Measurements from ENCODE around the gene CIRBP. TPM values are rescaled to one million over a fixed set of nuclear protein-coding genes. Genes with fewer than 3 reads are reported as not detected.
A peak's percentile ranks its signal among the peaks of the same experiment; 100 is the strongest.

The CIRBP gene
- polyA plus RNA-seq, 12 donors: 391 to 559 (median 467) TPM

DNA sequence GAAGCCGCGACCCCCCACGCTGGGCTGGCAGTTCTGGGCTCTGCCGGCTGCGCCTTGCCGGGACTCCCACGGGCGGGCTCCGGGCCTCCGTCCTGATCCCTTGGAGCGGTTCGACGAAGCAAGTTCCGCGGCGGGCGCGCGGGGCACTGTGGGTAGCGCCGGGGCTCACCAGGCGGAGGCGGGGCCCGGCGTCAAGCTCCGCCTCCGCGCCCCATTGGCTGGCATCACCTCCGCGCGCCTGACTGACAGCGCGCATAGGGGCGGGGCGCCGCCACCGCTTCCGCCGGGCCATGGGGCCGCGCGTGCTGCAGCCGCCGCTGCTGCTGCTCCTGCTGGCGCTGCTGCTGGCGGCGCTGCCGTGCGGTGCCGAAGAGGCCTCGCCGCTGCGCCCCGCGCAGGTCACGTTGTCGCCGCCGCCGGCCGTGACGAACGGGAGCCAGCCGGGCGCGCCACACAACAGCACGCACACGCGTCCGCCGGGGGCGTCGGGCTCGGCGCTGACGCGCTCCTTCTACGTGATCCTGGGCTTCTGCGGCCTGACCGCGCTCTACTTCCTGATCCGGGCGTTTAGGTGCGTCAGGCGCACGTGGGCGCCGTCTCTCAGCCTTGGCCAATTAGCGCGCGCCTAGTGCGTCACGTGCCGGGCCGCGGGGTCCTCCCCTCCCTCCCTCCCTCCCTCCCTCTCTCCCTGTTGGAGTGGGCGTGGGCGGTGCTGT is 6.3 kb downstream of the CIRBP start, which contains the start of gene FAM174C:
Gene FAM174C, plus strand, starts transcription at position 271 of the 716 bp plus-strand sequence. Its CDS starts 20 bp downstream, at position 291.
- peak; percentile 95 for DNase-seq

DNA sequence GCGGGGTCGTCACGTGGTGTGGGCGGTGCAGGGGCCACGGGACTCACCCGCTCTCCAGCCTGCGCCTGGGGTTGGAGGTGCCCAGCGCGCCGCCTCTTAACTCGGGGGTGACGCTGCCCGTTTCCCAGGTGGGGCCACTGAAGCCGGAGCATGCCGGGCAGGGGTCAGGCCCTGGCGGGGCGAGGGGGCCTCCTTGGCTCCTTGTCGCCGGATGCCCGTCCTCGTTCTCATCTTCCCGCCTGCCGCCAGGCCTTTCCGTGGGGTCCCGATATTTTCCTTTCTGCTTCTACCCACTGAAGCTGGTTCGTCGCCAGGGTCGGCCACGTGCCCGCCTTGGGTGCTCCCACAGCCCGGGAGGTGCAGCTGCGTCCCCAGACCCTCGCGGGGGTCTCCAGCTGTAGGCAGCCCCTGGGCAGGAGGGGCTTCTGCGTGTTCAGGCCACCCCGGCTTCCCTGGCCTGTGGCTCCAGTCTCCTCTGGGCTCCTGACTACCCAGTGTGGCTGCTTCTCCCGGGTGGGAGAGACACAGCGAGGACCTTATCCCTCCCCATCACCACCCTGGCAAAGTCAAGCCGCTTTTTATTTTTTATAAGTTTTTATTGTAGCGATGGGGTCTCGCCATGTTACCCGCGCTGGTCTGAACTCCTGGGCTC is 7.0 kb downstream of the CIRBP start:
- no peak for DNase-seq

DNA sequence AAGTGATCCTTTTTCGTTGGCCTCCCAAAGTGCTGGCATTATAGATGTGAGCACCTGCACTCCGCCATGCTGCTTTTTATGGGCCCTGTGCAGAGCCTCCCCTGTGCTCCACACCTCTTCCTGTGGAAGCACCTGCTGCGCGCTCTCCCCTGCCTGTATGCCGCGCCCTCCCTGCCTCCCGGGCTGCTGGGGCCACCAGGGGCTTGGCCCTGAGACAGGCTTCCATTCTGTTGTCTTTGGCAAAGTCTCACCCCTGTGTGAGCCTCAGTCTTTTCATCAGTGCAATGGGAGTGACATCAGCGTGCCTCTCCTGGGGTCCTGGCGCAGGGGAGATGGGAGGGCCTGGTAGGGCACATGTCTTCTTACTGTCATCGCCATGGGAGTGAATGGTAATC is 7.5 kb downstream of the CIRBP start:
- no peak for DNase-seq

DNA sequence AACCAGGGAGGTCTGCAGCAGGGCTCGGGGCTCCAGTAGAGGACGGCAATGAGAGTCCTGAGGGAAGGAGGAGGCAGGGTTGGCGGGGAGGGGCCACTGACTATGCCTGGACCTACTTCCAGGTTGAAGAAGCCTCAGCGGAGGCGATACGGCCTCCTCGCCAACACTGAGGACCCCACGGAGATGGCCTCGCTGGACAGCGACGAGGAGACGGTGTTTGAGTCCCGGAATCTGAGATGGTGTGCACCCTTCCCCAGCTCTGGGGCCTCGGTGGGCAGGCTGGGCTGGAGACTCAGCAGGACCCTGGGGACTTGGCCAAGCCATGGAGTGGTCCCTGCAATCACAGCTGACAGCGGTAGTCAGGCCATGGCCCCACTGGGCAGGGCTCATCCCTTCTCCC is 7.9 kb downstream of the CIRBP start:
- DNase-seq: no peak

DNA sequence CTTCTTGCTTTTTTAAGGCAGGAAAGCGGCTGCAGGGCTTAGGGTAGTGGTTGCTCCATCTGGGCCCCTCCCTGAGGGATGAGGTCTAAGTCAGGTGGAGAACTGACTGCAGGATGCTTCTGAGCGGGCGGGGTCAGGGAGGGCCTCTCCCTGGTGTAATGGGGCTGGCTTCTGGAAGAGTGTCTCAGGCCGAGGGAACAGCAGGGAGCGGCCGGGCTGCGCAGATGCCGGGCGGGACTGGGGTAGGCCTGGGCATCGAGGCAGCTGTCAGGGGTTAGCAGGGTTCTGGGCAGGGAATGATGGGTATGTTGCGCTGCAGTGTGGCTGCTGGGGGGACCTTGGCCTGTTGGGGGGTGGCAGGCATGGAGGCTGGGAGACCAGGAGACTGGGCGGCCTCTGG is 8.9 kb downstream of the CIRBP start:
- DNase-seq: no peak

DNA sequence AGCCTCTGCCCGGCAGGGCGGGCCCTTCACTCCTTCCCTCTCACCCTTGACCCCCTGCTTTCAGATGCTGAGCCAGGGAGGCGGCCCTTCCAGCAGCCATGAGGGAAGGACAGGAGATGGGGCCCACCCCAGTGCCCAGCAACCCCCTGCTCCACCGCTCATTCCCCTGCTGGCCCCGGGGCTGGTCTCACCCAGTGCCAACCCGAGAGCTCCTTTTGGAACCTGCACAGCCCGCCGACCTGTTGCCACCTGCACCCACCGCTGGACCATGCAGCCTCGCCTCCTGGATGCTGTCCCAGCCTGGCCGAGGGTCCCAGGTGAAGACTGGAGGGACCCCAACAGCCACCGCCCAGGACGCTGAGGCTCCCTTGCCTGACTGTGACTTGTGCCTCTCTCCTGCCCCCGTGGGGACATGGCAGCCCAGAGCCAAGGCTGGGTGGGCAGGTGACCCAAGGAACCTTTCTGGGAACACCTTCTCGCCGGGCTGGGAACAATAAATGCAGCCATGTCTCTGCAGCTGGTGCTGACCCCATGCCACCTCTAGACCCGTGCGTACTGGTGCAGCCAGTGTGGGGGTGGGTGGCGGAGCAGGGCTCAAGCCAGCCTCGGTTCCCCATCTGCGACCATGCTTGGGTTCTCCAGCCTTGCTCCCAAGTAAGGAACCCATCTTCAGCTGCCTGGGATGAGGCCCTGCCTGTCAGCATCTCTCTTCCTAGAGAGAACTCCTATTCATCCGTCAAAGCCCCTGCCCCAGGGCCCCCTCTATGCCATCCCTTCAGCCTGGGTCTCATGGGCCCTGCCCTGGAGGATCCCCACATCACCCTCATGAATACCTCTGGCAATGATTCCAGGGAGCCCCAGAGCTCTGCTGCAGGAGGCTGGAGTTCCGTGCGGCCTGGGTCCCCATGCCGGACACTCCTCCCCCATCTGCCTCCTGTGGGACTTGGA is 9.9 kb downstream of the CIRBP start:
- DNase-seq: no peak

DNA sequence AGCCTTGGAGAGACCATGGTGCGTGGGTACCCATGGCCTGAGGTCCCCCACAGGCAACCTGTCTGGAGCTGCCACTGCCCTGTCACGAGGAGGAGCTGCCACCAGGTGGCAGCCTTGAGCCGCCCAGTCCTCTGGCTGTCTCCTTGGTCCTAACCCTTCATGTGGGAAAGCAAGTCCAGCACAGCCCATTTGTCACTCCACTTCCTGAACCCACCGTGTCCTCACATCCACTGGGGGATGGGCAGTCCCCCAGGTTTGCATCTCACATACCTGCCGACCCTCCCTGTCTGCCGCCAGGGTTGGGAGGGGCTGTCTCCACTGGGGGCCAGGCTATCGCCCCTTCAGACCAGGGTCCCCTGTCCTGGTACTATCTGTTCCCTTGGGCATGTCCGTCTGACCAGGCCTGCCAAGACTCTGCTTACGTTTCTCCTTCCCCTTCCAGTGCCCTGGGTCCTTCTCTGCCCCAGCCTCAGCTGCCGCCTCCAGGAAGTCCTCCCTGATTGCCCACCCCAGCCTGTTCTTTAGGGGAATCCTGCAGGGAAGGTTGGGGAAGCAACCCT is 10.7 kb downstream of the CIRBP start:
- peak; percentile 92 for DNase-seq

DNA sequence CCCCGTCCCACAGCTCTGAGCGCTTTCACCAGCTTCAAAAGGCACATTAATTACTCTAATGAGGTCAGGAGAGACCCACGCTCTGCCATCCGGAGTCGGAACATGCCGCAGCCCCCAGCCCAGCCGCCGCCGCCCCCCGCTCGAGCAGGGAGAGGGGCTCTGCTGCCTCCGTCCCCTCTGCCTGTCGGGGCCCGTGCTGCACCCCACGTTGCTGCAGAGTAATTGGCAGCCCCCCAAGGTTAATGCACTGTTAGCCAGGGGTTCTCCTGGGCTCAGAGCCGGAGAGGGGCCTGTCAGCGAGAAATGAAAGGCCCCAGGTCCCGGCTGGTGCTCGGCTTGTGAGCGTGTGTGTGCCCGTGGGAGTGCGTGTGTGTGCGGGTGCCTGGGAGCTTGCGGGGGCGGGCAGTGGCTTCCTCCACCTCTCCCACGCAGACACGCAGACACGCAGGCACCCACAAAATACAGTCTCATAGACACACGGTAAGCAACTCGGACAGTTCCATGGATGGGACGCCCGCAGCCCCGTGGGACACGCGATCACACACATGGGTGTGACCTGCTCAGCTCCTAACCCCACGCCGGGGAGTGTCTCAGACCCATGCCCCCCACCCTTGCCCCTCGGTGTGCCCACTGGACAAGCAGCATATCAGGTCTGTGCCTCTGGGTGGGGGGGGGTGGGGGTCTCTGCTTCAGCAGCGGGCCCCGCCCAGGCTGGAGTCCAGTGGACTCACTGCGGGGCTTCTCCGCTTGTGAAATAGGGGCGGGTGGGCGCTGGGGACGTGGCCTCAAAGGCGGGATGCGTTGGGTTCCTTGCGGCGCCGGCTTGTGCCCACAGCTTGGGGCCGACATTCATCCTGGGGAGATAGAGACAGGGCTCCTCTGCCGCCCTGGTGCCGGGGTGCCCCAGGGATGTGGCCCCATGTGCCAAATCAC is 11.8 kb downstream of the CIRBP start:
- no peak for DNase-seq

DNA sequence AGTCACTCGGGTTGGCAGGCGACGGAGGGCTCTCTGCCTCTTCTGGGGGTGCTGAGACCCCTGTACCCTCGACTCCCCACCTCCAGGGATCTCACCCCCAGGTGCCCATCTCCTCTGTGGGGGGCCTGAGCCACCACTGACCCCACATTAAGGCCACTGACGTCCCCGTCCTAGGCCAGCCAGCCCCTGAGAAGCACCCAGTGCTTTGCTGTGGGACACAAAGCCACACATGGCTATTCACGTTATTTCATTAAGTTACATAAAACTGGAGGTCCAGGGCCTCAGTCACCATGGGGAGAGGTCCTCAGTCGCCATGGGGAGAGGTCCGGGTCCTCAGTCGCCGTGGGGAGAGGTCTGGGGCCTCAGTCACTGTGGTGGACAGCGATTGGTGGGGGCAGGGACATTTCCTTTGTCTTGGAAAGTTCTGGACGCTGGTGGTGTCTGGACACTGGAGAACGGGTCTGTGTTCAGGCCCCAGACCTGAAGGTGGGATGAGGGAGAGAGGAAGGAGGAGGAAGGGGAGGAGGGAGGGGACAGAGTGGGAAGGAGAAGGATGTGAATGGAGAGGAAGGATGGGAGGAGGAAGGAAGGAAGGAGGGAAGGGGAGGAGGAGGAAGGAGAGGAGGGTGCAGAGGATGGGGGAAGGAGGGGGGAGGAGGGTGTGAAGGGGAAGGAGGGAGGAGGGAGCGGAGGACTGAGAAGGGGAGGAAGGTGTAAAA is 12.6 kb downstream of the CIRBP start:
- no peak for DNase-seq

DNA sequence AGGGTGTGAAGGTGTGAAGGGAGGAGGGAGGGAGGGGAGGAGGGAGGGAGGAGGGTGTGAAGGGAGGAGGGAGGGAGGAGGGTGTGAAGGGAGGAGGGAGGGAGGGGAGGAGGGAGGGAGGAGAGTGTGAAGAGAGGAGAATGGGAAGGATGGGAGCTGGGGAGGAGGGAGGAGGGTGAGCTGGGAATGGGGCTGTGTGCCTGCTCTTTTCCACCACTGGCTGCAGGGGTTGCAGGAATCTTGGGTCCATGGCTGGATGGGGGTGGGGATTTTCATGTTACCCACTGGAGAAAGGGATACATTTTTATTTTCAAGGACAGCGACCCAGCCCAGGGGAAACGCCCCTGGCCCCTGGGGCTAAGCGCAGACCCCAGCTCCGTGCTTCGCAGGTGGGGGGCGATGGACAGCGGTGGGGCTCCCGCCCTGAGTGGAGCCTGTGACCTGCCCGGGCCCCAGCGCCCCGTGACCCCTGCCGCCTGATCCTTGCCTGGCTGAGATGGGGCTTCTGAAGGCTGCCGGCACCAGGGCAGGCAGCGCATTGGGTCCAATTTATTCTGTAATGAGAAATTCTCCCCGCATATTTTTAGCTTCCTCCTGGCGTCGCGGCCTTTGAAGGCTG is 13.6 kb downstream of the CIRBP start:
- DNase-seq: no peak

DNA sequence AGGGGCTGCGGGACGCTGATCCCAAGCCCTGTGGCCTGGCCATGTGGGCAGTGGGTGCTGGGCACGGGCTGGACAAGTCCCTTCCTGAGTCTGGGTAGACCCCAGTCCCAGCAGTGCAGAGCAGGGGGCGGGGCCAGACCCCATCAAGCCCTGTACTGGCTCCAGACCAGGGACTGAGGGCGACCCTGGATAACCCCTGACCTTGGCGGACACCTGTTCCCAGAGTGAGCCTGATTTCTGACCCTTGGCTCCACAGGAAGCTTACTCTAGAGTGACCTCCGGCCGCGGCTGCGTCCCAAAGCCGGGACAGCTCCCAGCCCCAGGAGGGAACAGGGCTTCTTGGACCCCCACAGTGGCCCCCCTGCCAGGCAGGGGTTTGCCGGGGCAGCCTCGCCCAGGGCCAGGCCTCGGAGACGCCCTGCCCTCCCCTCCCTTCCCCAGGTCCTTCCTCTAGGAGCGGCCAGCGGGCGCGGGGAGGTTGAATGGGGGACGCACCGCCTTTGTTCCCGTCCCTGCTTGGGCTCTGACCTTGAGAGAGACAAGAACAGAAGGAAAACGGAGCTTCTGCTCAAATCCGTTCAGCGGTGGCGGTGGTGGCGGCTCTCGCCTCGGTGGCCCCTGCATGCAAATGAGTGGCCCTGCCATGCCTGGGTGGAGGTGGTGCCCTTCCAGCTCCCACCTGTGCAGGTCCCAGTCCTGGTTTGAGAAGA is 14.2 kb downstream of the CIRBP start:
- no peak for DNase-seq

DNA sequence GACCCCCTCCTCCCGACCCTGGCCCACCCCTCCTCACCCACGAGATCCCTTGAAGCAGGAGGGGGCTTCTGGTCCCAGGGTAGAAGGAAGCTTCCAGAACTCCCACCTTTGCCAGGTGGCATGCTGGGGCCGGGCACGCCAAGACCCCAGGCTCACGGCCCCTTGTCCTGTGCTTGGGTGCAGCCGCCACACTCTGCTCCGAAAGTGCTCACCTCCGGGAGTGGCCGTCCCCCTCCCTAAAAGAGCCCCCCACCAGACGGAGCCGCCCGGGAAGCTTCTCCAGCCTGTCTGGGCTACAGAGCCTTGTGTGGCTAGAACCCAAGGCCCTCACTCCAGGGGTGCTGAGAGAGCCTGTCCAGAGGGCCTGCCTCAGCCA is 14.8 kb downstream of the CIRBP start:
- no peak for DNase-seq

DNA sequence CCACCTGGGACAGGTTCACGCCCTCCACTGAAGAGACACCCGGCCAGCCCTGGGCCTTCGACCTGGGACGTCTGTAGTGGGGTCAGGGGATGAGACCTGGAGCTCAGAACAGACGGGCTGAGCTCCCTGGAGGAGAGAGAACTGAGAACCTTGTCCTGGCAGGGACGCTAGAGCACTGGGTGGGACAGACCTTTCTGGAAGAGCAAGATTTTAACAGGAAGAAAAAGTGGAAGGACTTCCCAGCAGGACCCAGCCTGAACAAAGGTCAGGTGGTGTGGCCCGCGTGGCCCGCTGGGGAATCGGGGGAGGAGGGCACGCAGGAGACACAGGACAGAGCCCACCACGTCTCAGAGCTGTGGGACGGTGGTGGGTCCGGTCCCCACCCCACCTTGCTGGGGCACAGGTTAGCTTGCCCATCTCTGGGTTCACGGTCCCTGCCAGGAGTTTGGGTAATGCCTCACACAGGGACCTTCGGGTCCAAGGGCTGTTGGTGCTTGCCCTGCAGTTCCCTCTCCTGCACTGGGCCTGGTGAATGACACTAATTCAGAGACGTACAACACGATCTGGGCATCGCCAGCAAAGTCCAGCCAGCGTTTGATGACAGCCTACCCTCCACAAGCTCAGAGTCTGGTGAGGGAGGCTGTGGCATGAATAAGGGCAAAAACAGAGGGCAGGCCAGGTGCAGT is 15.3 kb downstream of the CIRBP start:
- DNase-seq: no peak

DNA sequence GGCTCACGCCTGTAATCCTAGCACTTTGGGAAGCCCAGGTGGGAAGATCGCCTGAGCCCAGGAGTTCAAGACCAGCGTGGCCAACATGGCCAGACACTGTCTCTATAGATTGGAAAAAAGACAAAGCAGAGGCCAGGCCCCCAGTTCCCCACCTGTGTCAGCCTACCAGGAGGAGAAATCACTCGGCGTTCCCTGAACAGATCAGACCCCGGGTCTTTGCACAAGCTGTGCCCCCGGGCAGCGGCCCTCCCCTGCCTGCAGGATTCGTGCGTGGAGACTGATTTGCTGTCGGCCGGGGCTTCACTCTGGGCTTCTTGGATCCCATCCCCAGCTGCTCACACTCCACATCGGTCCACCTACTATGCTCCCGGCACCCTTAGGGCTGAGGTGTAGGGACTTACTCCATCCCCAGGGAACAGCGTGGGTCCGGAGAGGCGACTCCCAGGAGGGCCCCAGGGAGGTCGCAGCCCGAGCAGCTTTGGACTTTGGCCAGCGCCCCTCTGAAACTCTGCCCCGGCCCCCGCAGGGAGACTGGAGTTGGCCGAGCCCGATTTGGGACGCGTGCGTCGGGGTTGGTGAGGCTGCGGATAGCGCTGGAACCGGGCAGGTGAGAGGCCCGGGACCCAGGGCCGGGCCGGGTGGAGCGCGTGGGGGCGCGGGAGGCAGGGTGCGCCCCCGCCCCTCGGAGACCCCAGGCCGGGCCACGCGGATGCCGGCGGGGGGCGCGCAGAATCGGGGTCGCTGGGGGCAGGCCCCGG is 16.0 kb downstream of the CIRBP start:
- no peak for DNase-seq

DNA sequence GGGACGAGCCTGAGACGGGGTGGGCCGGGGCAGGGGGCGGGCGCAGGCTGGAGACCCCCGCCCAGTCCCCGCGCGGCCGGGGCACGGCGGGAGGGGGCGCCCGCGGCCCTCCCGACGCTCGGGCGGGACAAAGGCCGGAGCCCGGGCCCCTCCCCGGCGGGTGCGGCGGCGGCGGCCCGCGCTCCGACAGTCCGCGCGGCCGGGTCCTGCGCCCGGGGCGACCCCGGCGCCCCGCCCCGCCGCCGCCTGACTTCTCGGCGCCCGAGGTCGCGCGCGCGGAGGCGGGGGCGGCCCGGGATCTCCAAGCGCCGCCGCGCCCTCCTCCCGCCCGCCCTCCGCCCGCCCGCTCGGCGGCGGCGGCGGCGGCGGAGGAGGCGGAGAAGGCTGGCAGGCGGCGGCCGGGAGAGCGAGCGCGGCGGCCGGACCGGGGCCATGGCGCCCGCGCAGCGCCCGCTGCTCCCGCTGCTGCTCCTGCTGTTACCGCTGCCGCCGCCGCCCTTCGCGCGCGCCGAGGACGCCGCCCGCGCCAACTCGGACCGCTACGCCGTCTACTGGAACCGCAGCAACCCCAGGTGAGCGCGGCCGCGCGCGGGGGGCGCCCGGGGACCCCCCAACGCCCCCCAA is 16.7 kb downstream of the CIRBP start, which contains the start of gene EFNA2:
Gene EFNA2, plus strand, starts transcription at position 137 of the 624 bp plus-strand sequence. Its CDS starts 296 bp downstream, at position 433.
- DNase-seq: no peak

DNA sequence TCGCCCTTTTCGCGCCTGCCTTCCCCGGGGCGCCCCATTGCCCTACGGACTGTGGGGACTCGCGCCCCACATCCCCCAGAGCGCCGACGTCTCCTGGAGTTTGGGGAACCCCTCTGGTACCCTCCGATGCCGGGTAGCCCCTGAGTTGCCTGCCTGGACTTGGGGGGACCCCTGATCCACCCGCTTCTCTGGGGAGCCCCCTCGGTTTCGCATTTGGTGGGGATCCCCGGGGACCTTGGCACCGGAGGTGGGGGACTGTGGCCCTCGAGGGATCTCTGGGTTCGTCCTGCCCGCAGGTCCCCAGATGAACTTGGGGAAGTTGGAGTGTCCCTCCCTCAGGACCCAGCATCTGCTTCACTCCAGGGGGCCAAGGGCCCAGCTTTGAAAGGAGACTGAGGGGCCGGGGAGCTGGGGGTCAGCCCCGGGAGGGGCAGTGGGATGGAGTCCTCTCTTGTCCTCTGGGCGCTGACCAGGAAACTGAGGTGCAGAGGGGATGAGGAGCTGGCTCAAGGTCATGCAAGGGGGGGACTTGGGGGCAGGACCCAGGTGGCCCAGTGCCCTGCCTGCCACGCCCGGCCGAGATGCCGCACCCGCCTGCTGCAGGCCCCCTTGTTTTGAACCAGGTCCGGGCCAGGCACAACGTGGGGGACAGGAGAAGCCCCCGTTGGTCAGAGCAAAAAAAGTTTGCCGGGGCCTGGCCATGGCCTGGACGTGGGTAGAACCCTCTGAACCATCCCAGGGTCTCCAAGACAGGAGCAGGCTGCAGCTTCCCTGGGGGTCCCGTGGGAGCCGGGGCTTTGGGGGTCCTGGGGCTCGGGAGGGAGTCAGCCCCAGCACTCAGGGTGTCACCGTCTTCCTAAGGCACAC is 17.6 kb downstream of the CIRBP start:
- no peak for DNase-seq

Data from muscle of arm (tissue), 12 donors.